SU-DHL-6 (cell line): ENCODE results near the gene HMX1.

Source experiments
- EZH2phosphoT487 ChIP-seq: fragments of 200-600 bp; sonication (generic), shearing (Covaris generic); conservative IDR thresholded peaks from 2 replicates; pipeline ENCODE4 v1.6.1; 2018; ENCODE audit warnings: mild to moderate bottlenecking, antibody characterized with exemption, low read length, moderate library complexity, mixed read lengths
- TF ChIP-seq, protein P1 (sequence below): fragments of 200-600 bp; sonication (generic); IDR thresholded peaks from one replicate; pipeline ENCODE4 v1.5.1; 2017; ENCODE audit warnings: antibody characterized with exemption, mild to moderate bottlenecking, low read length, moderate library complexity; ENCODE audit not compliant: insufficient read depth, poor library complexity, severe bottlenecking

DNA sequence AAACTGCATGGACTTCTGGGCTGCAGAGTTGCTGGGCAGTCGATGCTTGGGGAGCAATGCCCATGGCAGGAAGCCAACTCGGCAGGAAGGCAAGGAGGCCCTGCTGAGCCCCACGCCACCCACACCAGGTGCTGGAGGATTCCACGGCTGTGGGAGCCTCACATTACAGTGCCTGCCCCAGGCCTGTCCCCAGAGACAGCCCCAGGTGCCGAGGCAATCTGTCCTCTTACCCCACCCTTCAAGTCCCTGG lies 53.9 kb downstream of the HMX1 start:
- TF ChIP-seq, protein P1, sequence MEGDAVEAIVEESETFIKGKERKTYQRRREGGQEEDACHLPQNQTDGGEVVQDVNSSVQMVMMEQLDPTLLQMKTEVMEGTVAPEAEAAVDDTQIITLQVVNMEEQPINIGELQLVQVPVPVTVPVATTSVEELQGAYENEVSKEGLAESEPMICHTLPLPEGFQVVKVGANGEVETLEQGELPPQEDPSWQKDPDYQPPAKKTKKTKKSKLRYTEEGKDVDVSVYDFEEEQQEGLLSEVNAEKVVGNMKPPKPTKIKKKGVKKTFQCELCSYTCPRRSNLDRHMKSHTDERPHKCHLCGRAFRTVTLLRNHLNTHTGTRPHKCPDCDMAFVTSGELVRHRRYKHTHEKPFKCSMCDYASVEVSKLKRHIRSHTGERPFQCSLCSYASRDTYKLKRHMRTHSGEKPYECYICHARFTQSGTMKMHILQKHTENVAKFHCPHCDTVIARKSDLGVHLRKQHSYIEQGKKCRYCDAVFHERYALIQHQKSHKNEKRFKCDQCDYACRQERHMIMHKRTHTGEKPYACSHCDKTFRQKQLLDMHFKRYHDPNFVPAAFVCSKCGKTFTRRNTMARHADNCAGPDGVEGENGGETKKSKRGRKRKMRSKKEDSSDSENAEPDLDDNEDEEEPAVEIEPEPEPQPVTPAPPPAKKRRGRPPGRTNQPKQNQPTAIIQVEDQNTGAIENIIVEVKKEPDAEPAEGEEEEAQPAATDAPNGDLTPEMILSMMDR, result no peak
- no peak for TF ChIP-seq EZH2phosphoT487
